ENCODE results near the gene NUAK1.

NUAK1 gene

DNA sequence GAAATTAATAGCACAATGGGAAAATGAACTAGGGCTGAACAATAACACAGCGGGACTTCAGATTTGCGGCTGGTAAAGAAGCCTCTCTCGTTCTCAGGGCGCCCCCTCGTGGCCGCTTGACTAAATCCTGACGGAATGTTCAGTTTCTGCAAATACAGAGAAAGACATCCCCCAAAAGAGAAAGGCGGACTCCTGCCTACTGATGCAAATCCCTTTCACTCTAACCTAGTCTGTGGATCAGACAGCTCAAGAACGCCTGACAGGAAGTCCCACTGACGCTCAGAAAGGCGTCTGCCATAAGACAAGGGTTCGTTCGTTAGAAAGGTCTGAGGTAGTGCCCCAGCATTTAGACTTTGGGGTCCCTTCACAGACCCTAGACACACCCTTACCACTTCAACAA lies 2.5 kb downstream of the NUAK1 start:
- TF ChIP-seq SIN3A (IDR thresholded peaks at IDR 0.05; ENCODE audit: borderline replicate concordance, insufficient read depth, low read length) (no peak), POLR2AphosphoS5 (IDR thresholded peaks at IDR 0.05; ENCODE audit: low read depth, low read length) (no peak), TAF1 (IDR thresholded peaks at IDR 0.05; ENCODE audit: borderline replicate concordance, insufficient read depth, low read length) (no peak), FOXP2 (optimal IDR thresholded peaks at IDR 0.05; ENCODE audit: borderline replicate concordance, extremely low read depth, extremely low read length, insufficient read depth) (no peak)

GRCh38 chr12:106135781-106136180 lies 3.0 kb downstream of the NUAK1 start:
- no peak for TF ChIP-seq FOXP2 (optimal IDR thresholded peaks at IDR 0.05; ENCODE audit: borderline replicate concordance, extremely low read depth, extremely low read length, insufficient read depth)

- TF ChIP-seq SIN3A (IDR thresholded peaks at IDR 0.05; ENCODE audit: borderline replicate concordance, insufficient read depth, low read length) (no peak), FOXP2 (optimal IDR thresholded peaks at IDR 0.05; ENCODE audit: borderline replicate concordance, extremely low read depth, extremely low read length, insufficient read depth) (no peak), POLR2AphosphoS5 (IDR thresholded peaks at IDR 0.05; ENCODE audit: low read depth, low read length) (no peak), TAF1 (IDR thresholded peaks at IDR 0.05; ENCODE audit: borderline replicate concordance, insufficient read depth, low read length) (no peak), REST (IDR thresholded peaks at IDR 0.05; ENCODE audit: insufficient read depth in 1 of 2, low read depth in 2 of 2, low read length in 2 of 2) (no peak)
Measured at GRCh38 chr12:106135075-106135474, 3.7 kb downstream of the NUAK1 start.

GRCh38 chr12:106134294-106134949 lies 4.3 kb downstream of the NUAK1 start:
- TF ChIP-seq FOXP2 (optimal IDR thresholded peaks at IDR 0.05; ENCODE audit: borderline replicate concordance, extremely low read depth, extremely low read length, insufficient read depth), result no peak
- TF ChIP-seq REST (IDR thresholded peaks at IDR 0.05; ENCODE audit: insufficient read depth in 1 of 2, low read depth in 2 of 2, low read length in 2 of 2), result no peak
- no peak for TF ChIP-seq TAF1 (IDR thresholded peaks at IDR 0.05; ENCODE audit: borderline replicate concordance, insufficient read depth, low read length)
- no peak for TF ChIP-seq POLR2AphosphoS5 (IDR thresholded peaks at IDR 0.05; ENCODE audit: low read depth, low read length)
- no peak for TF ChIP-seq SIN3A (IDR thresholded peaks at IDR 0.05; ENCODE audit: borderline replicate concordance, insufficient read depth, low read length)

DNA sequence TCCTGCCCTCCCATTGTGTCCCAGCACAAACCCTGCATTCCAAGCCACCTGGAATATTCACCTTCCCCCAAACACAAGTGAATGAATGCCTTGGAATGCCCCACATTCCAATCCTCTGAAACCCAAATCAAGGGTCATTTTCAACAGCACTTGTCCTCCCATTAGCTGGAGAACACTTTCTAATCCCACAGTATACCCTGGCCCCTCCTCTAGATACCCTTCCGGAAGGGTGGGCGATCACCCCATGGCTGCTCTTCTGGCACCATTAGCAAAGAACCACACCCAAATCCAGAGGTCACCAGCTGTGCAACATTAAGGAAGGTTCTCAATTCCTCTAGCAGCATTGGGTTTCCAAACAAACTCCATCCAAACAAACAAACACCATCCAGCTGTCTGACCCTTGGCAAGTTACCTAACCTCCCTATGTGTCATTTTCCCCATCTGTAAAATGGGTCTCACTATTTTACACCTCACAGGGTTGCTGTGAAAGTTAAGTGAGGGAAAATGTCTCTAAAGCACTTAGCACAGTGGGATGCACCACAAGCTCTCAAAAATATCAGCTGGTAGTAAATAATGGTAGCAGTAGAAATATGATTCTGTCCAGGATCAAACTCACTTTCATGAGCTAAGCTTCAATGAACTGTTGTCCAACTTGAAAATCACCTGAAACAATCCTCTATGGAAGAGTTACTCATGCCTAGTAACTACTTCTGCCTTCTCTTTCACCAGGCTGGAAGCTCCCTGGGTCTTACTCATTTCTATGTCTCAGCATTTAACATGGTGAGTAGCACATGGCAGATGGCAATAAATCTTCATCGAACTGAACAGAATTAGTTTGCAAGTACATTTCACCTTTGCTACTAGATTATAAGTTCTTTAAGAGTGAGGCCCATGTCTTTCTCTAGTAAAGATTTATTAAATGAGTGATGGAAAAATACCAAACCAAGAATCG lies 5.3 kb downstream of the NUAK1 start:
- TF ChIP-seq REST (IDR thresholded peaks at IDR 0.05; ENCODE audit: insufficient read depth in 1 of 2, low read depth in 2 of 2, low read length in 2 of 2), result no peak
- TF ChIP-seq POLR2AphosphoS5 (IDR thresholded peaks at IDR 0.05; ENCODE audit: low read depth, low read length), result no peak
- no peak for TF ChIP-seq TAF1 (IDR thresholded peaks at IDR 0.05; ENCODE audit: borderline replicate concordance, insufficient read depth, low read length)
- no peak for TF ChIP-seq SIN3A (IDR thresholded peaks at IDR 0.05; ENCODE audit: borderline replicate concordance, insufficient read depth, low read length)
